ENCODE results near the gene MEX3B.

DNA sequence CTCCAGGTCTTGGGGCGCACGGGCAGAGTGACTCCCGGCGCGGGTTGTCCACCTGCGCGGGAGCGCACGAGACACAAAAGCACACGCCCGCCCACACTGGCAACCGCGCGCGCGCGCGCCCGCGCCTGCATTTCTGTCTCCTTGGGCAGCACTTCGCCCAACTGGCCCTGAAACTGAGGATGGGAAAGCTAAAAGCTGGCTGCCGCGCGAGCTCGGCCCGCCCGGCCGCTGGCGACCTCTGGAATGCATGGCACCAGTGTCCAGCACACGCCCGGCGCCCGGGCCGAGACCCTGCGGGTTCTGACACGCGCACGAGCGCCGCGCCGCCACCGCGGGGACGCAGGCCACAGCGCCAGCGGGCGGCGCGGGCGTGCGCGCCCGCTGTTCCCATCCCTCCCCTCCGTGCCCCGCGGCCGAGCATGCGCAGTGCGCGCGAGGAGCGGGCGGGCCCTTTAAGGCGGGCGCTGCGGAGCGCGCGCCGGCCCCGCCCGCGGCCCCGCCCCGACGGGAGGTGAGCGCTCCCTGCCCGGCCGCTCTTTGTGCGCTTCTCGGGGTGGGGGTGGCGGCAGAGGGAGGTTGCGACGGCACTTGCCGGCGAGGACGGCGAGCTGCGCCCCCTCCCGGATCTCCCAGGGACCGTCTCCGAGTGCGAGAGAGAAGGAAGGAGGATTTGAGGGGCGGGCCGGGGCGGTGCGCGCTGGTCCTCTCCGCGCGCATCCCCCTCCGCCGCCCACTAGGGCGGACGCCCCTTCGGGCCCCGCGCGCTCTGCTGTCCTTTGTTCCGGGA, 1.0 kb upstream of the MEX3B start:
- TF ChIP-seq, protein P1, sequence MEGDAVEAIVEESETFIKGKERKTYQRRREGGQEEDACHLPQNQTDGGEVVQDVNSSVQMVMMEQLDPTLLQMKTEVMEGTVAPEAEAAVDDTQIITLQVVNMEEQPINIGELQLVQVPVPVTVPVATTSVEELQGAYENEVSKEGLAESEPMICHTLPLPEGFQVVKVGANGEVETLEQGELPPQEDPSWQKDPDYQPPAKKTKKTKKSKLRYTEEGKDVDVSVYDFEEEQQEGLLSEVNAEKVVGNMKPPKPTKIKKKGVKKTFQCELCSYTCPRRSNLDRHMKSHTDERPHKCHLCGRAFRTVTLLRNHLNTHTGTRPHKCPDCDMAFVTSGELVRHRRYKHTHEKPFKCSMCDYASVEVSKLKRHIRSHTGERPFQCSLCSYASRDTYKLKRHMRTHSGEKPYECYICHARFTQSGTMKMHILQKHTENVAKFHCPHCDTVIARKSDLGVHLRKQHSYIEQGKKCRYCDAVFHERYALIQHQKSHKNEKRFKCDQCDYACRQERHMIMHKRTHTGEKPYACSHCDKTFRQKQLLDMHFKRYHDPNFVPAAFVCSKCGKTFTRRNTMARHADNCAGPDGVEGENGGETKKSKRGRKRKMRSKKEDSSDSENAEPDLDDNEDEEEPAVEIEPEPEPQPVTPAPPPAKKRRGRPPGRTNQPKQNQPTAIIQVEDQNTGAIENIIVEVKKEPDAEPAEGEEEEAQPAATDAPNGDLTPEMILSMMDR (conservative IDR thresholded peaks at IDR 0.05; ENCODE audit: low read length), result peak; percentile 72
- no peak for TF ChIP-seq EZH2phosphoT487 (IDR thresholded peaks at IDR 0.05; ENCODE audit: borderline replicate concordance, low read depth, low read length)
